ACHN (cell line): Measurements from ENCODE around the gene MLH1.
A peak's percentile ranks its signal among the peaks of the same experiment; 100 is the strongest.

Experiments
- DNase-seq: peaks from one replicate; pipeline ENCODE4 v3.0.0-alpha.2; 2015
- in situ Hi-C: cut with HindIII; loops from 2 replicates; pipeline ENCODE4 v1.10.0; 2017; ENCODE audit warnings: low sequenced_read_pairs, low pct_ligation_motif_present, low pct_unique_long_range_greater_than_20kb

Gene MLH1

GRCh38 chr3:37067577-37067976 lies 74.3 kb downstream of the MLH1 start:
- in situ Hi-C loops: no loop called here

GRCh38 chr3:37068031-37068430 lies 74.7 kb downstream of the MLH1 start:
- in situ Hi-C loops: no loop called here
- peak; percentile 9 for DNase-seq

More at GRCh38 chr3:37067577-37067976, 74.3 kb downstream of the MLH1 start:
- DNase-seq: no peak

GRCh38 chr3:37071921-37072320 lies 78.6 kb downstream of the MLH1 start:
- DNase-seq: no peak
- in situ Hi-C loops: no loop called here

GRCh38 chr3:37072892-37073291 lies 79.6 kb downstream of the MLH1 start:
- in situ Hi-C loops: no loop called here
- no peak for DNase-seq

DNA sequence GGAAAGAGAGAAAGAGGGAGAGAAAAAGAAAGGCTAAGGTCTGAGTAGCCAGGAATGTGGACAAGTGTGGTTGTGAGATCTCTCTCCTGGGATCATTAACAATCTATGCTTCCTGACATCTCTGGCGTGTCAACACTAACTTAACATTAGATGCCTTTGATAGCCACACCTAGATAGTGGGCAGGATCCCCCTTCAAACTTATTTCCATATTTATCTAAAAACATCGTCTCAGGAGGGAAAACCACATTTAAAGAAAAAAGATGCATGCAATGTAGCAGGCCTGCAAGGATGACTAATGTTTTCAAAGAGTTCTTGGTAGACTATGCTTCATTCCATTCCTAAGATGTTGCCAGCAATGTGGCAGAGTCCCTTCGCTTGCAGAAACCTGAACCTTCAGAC lies 80.9 kb downstream of the MLH1 start:
- in situ Hi-C loops: no loop called here
- DNase-seq: no peak

DNA sequence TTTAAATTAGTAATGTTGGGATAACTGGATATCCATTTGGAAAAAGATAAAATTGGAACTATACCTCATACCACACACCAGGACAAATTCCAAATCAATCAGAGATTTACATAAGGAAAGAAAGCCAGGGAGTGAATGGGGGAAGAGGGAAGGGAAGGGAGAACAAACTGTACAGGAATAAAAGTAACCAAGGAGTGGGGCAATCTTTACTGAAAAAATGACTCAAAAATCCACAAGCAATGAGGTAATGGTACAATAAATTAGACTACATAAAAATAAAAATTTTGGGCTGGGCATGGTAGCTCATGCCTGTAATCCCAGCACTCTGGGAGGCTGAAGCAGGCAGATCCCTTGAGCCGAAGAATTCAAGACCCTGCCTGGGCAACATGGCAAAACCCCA lies 82.6 kb downstream of the MLH1 start:
- in situ Hi-C loops: no loop called here
- DNase-seq: no peak

DNA sequence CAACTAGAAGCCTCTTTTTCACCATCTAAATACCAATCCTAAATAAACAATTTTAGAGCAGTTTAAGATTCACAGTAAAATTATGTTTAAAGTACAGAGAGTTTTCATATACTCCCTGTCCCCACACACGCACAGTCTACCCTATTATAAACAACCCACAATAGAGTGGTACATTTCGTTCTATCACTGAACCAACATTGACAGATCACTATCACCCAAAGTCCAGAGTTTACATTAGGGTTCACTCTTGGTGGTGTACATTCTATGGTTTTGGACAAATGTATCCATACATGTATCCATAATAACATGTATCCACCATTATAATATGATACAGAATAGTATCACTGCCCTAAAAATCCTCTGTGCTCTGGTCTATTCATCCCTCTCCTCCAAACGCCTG lies 89.0 kb downstream of the MLH1 start:
- in situ Hi-C loops: no loop called here

GRCh38 chr3:37086918-37087317 lies 93.6 kb downstream of the MLH1 start:
- in situ Hi-C loops: no loop called here
- DNase-seq: no peak

More for the DNA sequence above, 89.0 kb downstream of the MLH1 start:
- no peak for DNase-seq

- DNase-seq: no peak
- in situ Hi-C loops: no loop called here
Observed at GRCh38 chr3:37087870-37088269, 94.6 kb downstream of the MLH1 start.

DNA sequence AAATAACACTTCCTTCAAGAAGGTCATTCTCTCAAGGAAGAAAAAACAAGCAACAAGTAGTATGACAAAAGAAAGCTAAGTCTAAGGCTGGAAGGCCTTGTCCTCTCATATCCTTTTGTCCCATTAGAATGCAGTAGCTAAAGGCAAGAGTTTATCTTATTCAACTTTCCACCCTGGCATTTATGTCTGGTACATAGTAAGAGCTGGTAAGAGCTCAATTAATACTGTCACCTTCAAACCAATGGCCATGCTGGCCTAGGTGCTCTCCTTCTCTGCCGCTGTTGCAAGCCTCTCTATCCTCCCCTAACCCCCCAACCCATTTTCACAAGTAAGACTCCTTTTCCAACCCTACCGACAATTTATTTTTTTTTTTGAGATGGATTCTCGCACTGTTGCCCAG lies 99.2 kb downstream of the MLH1 start:
- DNase-seq: no peak
- in situ Hi-C loops: no loop called here

GRCh38 chr3:37093481-37093880 lies 100.2 kb downstream of the MLH1 start:
- no peak for DNase-seq
- in situ Hi-C loops: no loop called here

DNA sequence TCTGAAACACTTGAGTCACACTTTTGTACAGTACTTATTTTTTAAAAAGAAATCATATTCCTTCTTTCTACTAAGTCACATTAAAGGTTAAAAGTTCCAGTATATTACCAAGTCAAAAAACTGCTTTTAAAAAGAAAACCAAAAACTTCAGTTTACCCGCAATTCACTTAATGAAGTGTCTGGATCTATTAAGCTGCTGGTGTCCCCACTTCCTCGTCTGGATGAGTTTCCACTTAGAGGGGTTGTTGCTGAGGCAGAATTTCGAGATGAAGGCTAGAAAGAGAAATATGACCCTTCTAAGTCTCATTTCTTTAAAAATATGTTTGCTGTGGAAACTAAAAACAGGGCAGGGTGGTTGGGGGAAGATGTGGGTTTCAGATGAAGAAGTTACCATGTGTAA lies 101.3 kb downstream of the MLH1 start:
- DNase-seq: no peak
- in situ Hi-C loops: no loop called here

GRCh38 chr3:37096288-37096687 lies 103.0 kb downstream of the MLH1 start:
- peak; percentile 59 for DNase-seq
- in situ Hi-C loops: no loop called here

DNA sequence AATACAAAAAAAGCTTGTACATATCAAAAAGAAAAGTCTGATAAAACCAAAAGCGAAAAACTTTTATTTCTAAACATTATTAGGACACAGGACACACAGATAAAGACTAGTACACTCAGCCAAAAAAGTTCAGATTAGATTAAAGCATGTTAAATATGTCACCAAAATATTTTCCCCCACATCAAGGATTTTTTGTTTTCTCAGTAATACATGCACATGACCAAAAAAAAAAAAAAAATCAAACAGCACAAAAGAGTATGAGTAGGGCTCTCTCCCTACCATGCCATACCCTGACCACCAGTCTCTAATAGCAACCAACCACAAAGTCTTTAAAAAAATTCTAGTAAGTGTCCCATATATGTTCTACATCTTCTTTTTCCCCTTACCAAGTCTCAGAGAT lies 103.7 kb downstream of the MLH1 start:
- no peak for DNase-seq
- in situ Hi-C loops: no loop called here

- in situ Hi-C loops: no loop called here
- peak; percentile 46 for DNase-seq
Observed at GRCh38 chr3:37097776-37098175, 104.5 kb downstream of the MLH1 start.

GRCh38 chr3:37098884-37099283 lies 105.6 kb downstream of the MLH1 start:
- no peak for DNase-seq
- in situ Hi-C loops: no loop called here

DNA sequence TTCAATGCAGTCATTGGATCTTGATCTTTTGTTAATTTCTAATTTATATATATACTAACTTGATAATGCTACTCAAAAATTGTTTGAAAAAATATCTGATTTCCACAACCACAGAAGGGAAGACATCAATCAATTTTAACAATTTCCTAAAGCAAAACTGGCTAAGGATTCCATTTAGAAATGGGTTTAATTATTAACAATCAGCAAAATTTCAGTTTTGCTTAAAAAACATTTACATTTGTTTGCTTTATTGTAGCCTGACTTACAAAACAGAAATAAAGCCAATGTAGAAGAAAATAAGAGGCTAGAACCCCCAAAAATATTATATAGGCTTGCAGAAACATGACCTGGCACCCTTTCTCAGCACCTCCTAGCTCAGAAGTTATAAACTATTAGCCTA lies 106.2 kb downstream of the MLH1 start:
- in situ Hi-C loops: no loop called here
- DNase-seq: no peak

DNA sequence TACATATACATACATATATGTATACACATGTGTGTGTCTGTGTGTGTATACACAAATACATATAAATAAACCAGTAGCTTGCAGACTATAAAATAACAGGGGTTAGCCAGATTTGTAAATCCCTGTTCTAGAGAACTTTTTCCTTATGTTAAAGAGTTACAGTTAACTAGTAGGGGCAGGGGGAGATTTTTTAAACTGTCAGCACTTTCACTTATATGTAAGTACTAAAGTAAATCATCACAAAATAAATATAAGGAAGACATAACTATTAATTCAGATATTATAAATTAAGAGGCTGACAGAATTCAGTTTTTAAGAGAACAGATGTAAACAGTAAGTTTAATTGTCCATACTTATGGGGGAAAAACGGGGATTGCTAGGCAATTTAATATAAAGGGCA lies 107.1 kb downstream of the MLH1 start:
- in situ Hi-C loops: no loop called here

More for the DNA sequence above, 107.1 kb downstream of the MLH1 start:
- DNase-seq: no peak
